Liver (tissue), 9 donors: Measurements from ENCODE around the gene KRT76. TPM values are rescaled to one million over a fixed set of nuclear protein-coding genes. Genes with fewer than 3 reads are reported as not detected.

Experiments used
- DNase-seq: peaks from one replicate; pipeline ENCODE4 v3.0.0-alpha.2; 2017; ENCODE audit warnings: low spot score
- H3K27ac ChIP-seq, 2 donors: one replicate each; pipeline ENCODE4 v1.7.0; 2013; ENCODE audit warnings: inconsistent platforms in 2 of 2, low read length in 2 of 2, control low read depth in 1 of 2, low read depth in 1 of 2, mild to moderate bottlenecking in 1 of 2
- H3K27me3 ChIP-seq, 4 donors: one replicate each; pipeline versions ENCODE4 v1.6.1 to v1.7.0; 2013; ENCODE audit warnings: low read length in 3 of 4, inconsistent platforms in 1 of 4, mild to moderate bottlenecking in 1 of 4, moderate library complexity in 1 of 4; ENCODE audit not compliant: control insufficient read depth in 4 of 4, insufficient read depth in 4 of 4
- H3K36me3 ChIP-seq, 4 donors: one replicate each; pipeline versions ENCODE4 v1.6.1 to v1.7.0; 2013; ENCODE audit warnings: low read length in 3 of 4, mild to moderate bottlenecking in 3 of 4, low read depth in 1 of 4, moderate library complexity in 1 of 4; ENCODE audit not compliant: control insufficient read depth in 4 of 4, insufficient read depth in 3 of 4
- H3K4me1 ChIP-seq, 4 donors: one replicate each; pipeline versions ENCODE4 v1.6.1 to v1.7.0; 2013; ENCODE audit warnings: low read length in 3 of 4, mild to moderate bottlenecking in 3 of 4, moderate library complexity in 1 of 4; ENCODE audit not compliant: control insufficient read depth in 4 of 4, insufficient read depth in 4 of 4
- H3K4me3 ChIP-seq, 3 donors: one replicate each; pipeline versions ENCODE4 v1.6.1 to v1.7.0; 2013; ENCODE audit warnings: low read length in 3 of 3, control low read depth in 1 of 3, low read depth in 1 of 3, mild to moderate bottlenecking in 1 of 3
- H3K9ac ChIP-seq, 2 donors: one replicate each; pipeline ENCODE4 v1.7.0; 2013; ENCODE audit warnings: low read length in 2 of 2, mild to moderate bottlenecking in 2 of 2, moderate library complexity in 2 of 2, control low read depth in 1 of 2, low read depth in 1 of 2
- H3K9me3 ChIP-seq, 4 donors: one replicate each; pipeline versions ENCODE4 v1.6.1 to v1.7.0; 2013; ENCODE audit warnings: low read length in 3 of 4; ENCODE audit not compliant: control insufficient read depth in 4 of 4
- ATF3 ChIP-seq: IDR thresholded peaks from 2 replicates; pipeline ENCODE4 v1.6.1; 2016; ENCODE audit warnings: antibody characterized with exemption
- CTCF ChIP-seq: fragments of 150-350 bp; IDR thresholded peaks from 2 replicates; pipeline ENCODE4 v1.5.1; 2017; ENCODE audit warnings: improper control_type of control experiment, low read depth, low read length; ENCODE audit not compliant: missing input control
- EGR1 ChIP-seq, 2 donors: IDR thresholded peaks; 2 replicates each; pipeline ENCODE4 v1.6.1; 2016 to 2018; ENCODE audit warnings: antibody characterized with exemption in 2 of 2, low read depth in 2 of 2
- FOXA1 ChIP-seq: IDR thresholded peaks from 2 replicates; pipeline ENCODE4 v1.6.1; 2016; ENCODE audit warnings: antibody characterized with exemption
- FOXA2 ChIP-seq: IDR thresholded peaks from 2 replicates; pipeline ENCODE4 v1.6.1; 2016; ENCODE audit warnings: antibody characterized with exemption
- GABPA ChIP-seq, 2 donors: IDR thresholded peaks in 1 of 2; conservative IDR thresholded peaks in 1 of 2; 2 replicates each; pipeline ENCODE4 v1.6.1; 2016; ENCODE audit warnings: antibody characterized with exemption in 2 of 2, mild to moderate bottlenecking in 1 of 2, moderate library complexity in 1 of 2
- HNF4A ChIP-seq, 2 donors: conservative IDR thresholded peaks; 2 replicates each; pipeline ENCODE4 v1.6.1; 2016; ENCODE audit warnings: antibody characterized with exemption in 2 of 2, mild to moderate bottlenecking in 2 of 2
- HNF4G ChIP-seq: IDR thresholded peaks from 2 replicates; pipeline ENCODE4 v1.6.1; 2016; ENCODE audit warnings: antibody characterized with exemption
- JUND ChIP-seq, 2 donors: IDR thresholded peaks; 2 replicates each; pipeline ENCODE4 v1.6.1; 2016; ENCODE audit warnings: antibody characterized with exemption in 2 of 2
- MAX ChIP-seq: IDR thresholded peaks from 2 replicates; pipeline ENCODE4 v1.6.1; 2016; ENCODE audit warnings: antibody characterized with exemption
- NR2F2 ChIP-seq: IDR thresholded peaks from 2 replicates; pipeline ENCODE4 v1.6.1; 2016; ENCODE audit warnings: antibody characterized with exemption
- RAD21 ChIP-seq, 2 donors: IDR thresholded peaks; 2 replicates each; pipeline ENCODE4 v1.6.1; 2016; ENCODE audit warnings: antibody characterized with exemption in 2 of 2, mild to moderate bottlenecking in 2 of 2
- REST ChIP-seq: IDR thresholded peaks from 2 replicates; pipeline ENCODE4 v1.6.1; 2016; ENCODE audit warnings: antibody characterized with exemption, mild to moderate bottlenecking
- RXRA ChIP-seq, 2 donors: IDR thresholded peaks; 2 replicates each; pipeline ENCODE4 v1.6.1; 2017 to 2018; ENCODE audit warnings: antibody characterized with exemption in 2 of 2, mild to moderate bottlenecking in 1 of 2
- SP1 ChIP-seq: IDR thresholded peaks from 2 replicates; pipeline ENCODE4 v1.6.1; 2018; ENCODE audit warnings: antibody characterized with exemption, mild to moderate bottlenecking
- TAF1 ChIP-seq: conservative IDR thresholded peaks from 2 replicates; pipeline ENCODE4 v1.6.1; 2016; ENCODE audit warnings: antibody characterized with exemption, mild to moderate bottlenecking
- YY1 ChIP-seq: IDR thresholded peaks from 2 replicates; pipeline ENCODE4 v1.6.1; 2016; ENCODE audit warnings: antibody characterized with exemption, mild to moderate bottlenecking
- ZBTB33 ChIP-seq: IDR thresholded peaks from 2 replicates; pipeline ENCODE4 v1.6.1; 2016; ENCODE audit warnings: antibody characterized with exemption
- WGBS: extraction: QIAGEN DNeasy Blood & Tissue Kit; methylation state at CpG from one replicate; pipeline ENCODE4 v1.1.7; 2013; 5-methylcytosine and 5-hydroxymethylcytosine counted together
- polyA plus RNA-seq, 2 donors: library from polyadenylated mRNA; stranded (reverse) in 1 of 2; unstranded in 1 of 2; fragments of 200-250 nt in 1 of 2; fragments of >200 nt in 1 of 2; fragmentation: Nextera tagmentation in 1 of 2; extraction: Ambion mirVana in 1 of 2; gene quantifications; one replicate each; pipeline versions ENCODE4 v1.2.1 to v1.2.3, GENCODE V29; 2013 to 2015
- total RNA-seq, 2 donors: library from RNA; depleted of rRNA; stranded (reverse); fragments of >200 nt; gene quantifications; one replicate each; pipeline ENCODE4 v1.2.3, GENCODE V29; 2014
- donor health status: healthy.
- donor health status: healthy.
- donor health status: healthy.
- donor health status: healthy.
- donor health status: healthy.

Gene KRT76
- total and polyA plus RNA-seq, 4 donors, result not detected

GRCh38 chr12:52818388-52818787 is 41.2 kb upstream of the KRT76 start:
- H3K9ac ChIP-seq, result no peak overlapping the region
- H3K27me3 ChIP-seq, result no peaks in the 10 kb centered on the region
- no peaks in the 10 kb centered on the region for H3K4me1 ChIP-seq
- no peak overlapping the region for H3K4me3 ChIP-seq
- H3K9me3 ChIP-seq, result no peaks in the 10 kb centered on the region
- H3K27ac ChIP-seq, result no peak overlapping the region
- WGBS, result 28% methylated on average over 7 of the region's 7 CpGs
- H3K36me3 ChIP-seq, result no peaks in the 10 kb centered on the region
- TF ChIP-seq NR2F2, result no peak
- no peak for TF ChIP-seq CTCF
- TF ChIP-seq TAF1, result no peak
- no peak for TF ChIP-seq ZBTB33
- no peak for TF ChIP-seq EGR1 (IDR thresholded peaks at IDR 0.05; ENCODE audit: low read depth in 2 of 2)
- TF ChIP-seq FOXA2, result no peak
- TF ChIP-seq ATF3, result no peak
- TF ChIP-seq YY1, result no peak
- TF ChIP-seq JUND (IDR thresholded peaks at IDR 0.05), result no peak
- no peak for TF ChIP-seq RAD21 (IDR thresholded peaks at IDR 0.05)
- TF ChIP-seq GABPA (IDR thresholded peaks at IDR 0.05 in 1 of 2, conservative IDR thresholded peaks at IDR 0.05 in 1 of 2), result no peak
- TF ChIP-seq RXRA (IDR thresholded peaks at IDR 0.05), result no peak
- TF ChIP-seq REST, result no peak
- TF ChIP-seq FOXA1, result no peak
- TF ChIP-seq HNF4A (conservative IDR thresholded peaks at IDR 0.05), result no peak
- TF ChIP-seq SP1, result no peak
- TF ChIP-seq HNF4G, result no peak
- no peak for TF ChIP-seq MAX
- DNase-seq, result no peak
